Naive thymus-derived CD4-positive, alpha-beta T cell (primary cell): Measurements from ENCODE around the gene FAM149A. TPM values are rescaled to one million over a fixed set of nuclear protein-coding genes. Genes with fewer than 3 reads are reported as not detected.

Source experiments
- polyA plus RNA-seq, 2 donors: library from polyadenylated mRNA; unstranded; fragments of 300-500 nt; fragmentation: Illumina TruSeq; gene quantifications; one replicate each; pipeline ENCODE4 v1.2.3, GENCODE V29; 2021
- total RNA-seq, 6 experiments: library from RNA in 5 of 6; stranded (reverse) in 5 of 6; gene quantifications; 1 replicate in 5 of 6; 2 replicates in 1 of 6; pipeline ENCODE4 v1.2.3 and lab custom pipeline; 2021 to 2026

Gene FAM149A
- total and polyA plus RNA-seq, 7 experiments from 2014 or later = 0.44 to 2.0 (median 1.4) TPM; not detected in 2

Other genes with a start within 250 kb of the FAM149A start
- 1 to 10 TPM in 3 of 5 experiments, under 1 TPM in 2; 0.24 to 1.5 (median 1.2) TPM for gene TLR3, start 35.5 kb upstream of the FAM149A start, total RNA-seq
- under 1 TPM; 0.13 to 0.21 TPM for gene TLR3, start 35.5 kb upstream of the FAM149A start, polyA plus RNA-seq
- gene CYP4V2, start 86.9 kb downstream of the FAM149A start, total RNA-seq = 10 to 100 TPM; 19.7 to 41.4 (median 26.0) TPM
- 10 to 100 TPM; 16.0 to 26.5 TPM for gene CYP4V2, start 86.9 kb downstream of the FAM149A start, polyA plus RNA-seq
- 1 to 10 TPM in 4 of 5 experiments, under 1 TPM in 1; 0.77 to 1.9 (median 1.4) TPM for gene KLKB1, start 122.8 kb downstream of the FAM149A start, total RNA-seq
- under 1 TPM; 0.25 to 0.26 TPM for gene KLKB1, start 122.8 kb downstream of the FAM149A start, polyA plus RNA-seq
- under 1 TPM in 1 of 5 experiments, not detected in 4; 0.64 TPM for gene F11, start 161.5 kb downstream of the FAM149A start, total RNA-seq
- gene F11, start 161.5 kb downstream of the FAM149A start, polyA plus RNA-seq = not detected